GM19193 (cell line): ENCODE measurements around the gene PCDHGA1.

Experiments
- POLR2A ChIP-seq: IDR thresholded peaks from 4 replicates; pipeline ENCODE4 v1.6.1; 2011; ENCODE audit not compliant: insufficient read depth, insufficient read length; ENCODE audit errors: extremely low read depth

PCDHGA1 gene

DNA sequence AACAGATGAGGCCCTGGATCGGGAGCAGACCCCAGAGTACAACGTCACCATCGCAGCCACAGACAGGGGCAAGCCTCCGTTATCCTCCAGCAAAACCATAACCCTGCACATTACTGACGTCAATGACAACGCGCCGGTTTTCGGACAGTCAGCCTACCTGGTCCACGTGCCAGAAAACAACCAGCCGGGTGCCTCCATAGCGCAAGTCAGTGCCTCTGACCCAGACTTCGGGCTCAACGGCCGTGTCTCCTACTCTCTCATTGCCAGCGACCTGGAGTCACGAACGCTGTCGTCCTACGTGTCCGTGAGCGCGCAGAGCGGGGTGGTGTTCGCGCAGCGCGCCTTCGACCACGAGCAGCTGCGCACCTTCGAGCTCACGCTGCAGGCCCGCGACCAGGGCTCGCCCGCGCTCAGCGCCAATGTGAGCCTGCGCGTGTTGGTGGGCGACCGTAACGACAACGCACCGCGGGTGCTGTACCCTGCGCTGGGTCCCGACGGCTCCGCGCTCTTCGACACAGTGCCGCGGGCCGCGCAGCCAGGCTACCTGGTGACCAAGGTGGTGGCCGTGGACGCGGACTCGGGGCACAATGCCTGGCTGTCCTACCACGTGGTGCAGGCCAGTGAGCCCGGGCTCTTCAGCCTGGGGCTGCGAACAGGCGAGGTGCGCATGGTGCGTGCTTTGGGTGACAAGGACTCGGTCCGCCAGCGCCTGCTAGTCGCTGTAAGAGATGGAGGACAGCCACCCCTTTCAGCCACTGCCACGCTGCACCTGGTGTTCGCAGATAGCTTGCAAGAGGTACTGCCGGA is 89.0 kb downstream of the PCDHGA1 start:
- TF ChIP-seq POLR2A, result no peak

DNA sequence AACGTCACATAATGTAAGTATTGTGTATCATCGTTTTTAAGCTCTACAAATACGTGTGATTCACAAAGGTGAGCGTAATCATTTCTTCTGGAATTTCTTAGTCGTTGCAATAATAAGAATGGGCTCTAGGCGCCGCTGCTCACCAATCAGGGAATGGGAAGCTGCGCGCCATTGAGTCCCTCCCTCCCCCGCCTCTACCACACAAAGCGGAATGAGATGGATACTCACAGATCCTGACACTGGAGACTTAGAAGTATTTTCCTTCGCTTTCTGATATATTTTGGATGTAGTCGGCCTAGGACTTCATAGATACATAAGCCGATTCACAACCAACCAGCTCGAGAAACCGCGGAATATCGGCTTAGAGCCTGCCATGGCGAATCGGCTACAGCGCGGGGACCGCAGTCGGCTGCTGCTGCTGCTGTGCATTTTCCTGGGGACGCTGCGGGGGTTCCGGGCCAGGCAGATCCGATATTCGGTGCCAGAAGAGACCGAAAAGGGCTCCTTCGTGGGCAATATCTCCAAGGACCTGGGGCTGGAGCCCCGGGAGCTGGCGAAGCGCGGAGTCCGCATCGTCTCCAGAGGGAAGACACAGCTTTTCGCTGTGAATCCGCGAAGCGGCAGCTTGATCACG is 90.7 kb downstream of the PCDHGA1 start, which contains the start of gene PCDHGA11:
PCDHGA11 (plus strand) TSS at position 197 of the 634 bp plus-strand sequence; CDS start at position 374, 177 bp downstream.
- no peak for TF ChIP-seq POLR2A

GRCh38 chr5:141421489-141421855 is 91.2 kb downstream of the PCDHGA1 start:
- TF ChIP-seq POLR2A, result no peak

DNA sequence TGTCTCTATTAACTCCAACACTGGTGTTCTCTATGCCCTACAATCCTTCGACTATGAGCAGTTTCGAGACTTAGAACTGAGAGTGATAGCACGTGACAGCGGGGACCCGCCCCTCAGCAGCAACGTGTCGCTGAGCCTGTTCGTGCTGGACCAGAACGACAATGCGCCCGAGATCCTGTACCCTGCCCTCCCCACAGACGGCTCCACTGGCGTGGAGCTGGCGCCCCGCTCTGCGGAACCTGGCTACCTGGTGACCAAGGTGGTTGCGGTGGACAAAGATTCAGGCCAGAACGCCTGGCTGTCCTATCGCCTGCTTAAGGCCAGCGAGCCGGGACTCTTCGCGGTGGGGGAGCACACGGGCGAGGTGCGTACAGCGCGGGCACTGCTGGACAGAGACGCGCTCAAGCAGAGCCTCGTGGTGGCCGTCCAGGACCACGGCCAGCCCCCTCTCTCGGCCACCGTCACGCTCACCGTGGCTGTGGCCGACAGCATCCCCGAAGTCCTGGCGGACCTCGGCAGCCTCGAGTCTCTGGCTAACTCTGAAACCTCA is 92.5 kb downstream of the PCDHGA1 start:
- TF ChIP-seq POLR2A, result no peak

GRCh38 chr5:141427783-141428426 is 97.6 kb downstream of the PCDHGA1 start:
- no peak for TF ChIP-seq POLR2A

DNA sequence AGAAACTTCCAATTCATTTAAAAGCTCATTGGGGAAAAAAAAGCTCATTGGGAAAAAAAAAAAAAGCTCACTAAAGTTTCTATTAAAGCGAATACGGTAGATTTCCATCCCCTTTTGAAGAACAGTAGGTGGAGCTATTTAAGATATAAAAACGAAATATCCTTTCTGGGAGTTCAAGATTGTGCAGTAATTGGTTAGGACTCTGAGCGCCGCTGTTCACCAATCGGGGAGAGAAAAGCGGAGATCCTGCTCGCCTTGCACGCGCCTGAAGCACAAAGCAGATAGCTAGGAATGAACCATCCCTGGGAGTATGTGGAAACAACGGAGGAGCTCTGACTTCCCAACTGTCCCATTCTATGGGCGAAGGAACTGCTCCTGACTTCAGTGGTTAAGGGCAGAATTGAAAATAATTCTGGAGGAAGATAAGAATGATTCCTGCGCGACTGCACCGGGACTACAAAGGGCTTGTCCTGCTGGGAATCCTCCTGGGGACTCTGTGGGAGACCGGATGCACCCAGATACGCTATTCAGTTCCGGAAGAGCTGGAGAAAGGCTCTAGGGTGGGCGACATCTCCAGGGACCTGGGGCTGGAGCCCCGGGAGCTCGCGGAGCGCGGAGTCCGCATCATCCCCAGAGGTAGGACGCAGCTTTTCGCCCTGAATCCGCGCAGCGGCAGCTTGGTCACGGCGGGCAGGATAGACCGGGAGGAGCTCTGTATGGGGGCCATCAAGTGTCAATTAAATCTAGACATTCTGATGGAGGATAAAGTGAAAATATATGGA is 100.2 kb downstream of the PCDHGA1 start, which contains the start of gene PCDHGA12:
PCDHGA12 (plus strand) TSS at position 176 of the 782 bp plus-strand sequence; CDS start at position 429, 253 bp downstream.
- no peak for TF ChIP-seq POLR2A

DNA sequence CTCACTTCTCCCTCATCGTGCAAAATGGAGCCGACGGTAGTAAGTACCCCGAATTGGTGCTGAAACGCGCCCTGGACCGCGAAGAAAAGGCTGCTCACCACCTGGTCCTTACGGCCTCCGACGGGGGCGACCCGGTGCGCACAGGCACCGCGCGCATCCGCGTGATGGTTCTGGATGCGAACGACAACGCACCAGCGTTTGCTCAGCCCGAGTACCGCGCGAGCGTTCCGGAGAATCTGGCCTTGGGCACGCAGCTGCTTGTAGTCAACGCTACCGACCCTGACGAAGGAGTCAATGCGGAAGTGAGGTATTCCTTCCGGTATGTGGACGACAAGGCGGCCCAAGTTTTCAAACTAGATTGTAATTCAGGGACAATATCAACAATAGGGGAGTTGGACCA is 101.0 kb downstream of the PCDHGA1 start:
- no peak for TF ChIP-seq POLR2A

- TF ChIP-seq POLR2A, result no peak
These were observed 103.7 kb downstream of the PCDHGA1 start for GRCh38 chr5:141434006-141434405.

DNA sequence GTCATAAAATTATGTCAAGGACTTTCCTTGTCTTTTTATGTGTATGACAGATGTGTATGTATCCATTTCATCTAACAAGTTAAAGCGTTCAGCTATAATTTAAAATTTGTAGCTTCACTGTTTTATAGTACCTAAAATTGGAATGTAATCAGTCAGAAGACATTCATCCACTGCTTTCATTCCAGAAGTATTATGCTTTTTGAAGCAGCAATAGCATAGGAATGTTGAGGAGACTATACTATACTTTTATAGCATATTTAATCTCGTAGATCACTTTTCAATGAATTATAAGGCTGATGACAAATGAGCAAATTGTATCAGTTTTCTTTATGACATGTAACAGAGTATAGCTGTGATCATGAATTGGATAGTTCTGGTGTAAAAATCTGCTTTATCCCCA is 106.9 kb downstream of the PCDHGA1 start:
- TF ChIP-seq POLR2A, result no peak

DNA sequence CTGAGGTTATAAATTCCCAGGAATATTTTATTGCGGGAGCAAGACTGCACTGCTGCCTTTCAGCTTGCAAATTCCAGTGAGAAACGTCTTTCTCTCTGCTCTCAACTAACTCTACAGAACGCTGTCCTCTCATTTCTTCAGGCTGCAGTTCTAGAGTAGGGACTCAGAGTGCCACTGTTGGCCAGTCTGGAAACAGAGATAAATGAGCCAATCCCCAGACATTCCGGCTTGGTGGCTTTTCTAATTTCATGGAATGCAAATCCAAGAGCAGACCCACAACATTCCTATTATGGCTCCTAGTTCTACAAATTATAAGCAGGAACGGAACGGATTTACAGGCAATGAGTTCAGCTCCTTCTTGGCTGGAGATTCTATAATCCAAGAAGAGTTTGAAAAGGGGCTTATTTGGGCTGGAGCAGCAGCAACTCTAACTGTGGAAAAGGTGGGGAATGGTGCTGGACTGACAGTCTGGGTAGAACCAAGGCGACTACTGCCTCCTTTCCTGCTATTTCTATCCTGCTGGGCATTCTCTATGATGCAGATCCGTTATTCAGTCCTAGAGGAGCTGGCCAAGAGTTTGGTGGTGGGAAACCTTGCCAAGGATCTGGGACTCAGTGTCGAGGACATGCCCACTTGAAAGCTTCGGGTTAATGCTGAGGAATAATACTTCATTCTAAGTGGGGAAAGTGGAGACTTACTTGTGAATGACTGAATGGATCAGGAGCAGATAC is 109.3 kb downstream of the PCDHGA1 start:
- TF ChIP-seq POLR2A, result no peak

GRCh38 chr5:141440341-141440740 is 110.0 kb downstream of the PCDHGA1 start:
- no peak for TF ChIP-seq POLR2A

- no peak for TF ChIP-seq POLR2A
These were observed 111.4 kb downstream of the PCDHGA1 start for GRCh38 chr5:141441571-141442170.

GRCh38 chr5:141465351-141465750 is 135.0 kb downstream of the PCDHGA1 start:
- no peak for TF ChIP-seq POLR2A
